Testis (tissue), 2 donors: ENCODE measurements around the gene CHCHD5.

Experiments used
- CTCF ChIP-seq, 3 experiments: fragments of 450-650 bp in 2 of 3; fragments of 200-600 bp in 1 of 3; sonication (generic) in 1 of 3; IDR thresholded peaks; one replicate each; pipeline ENCODE4 v1.5.1; 2016 to 2019; ENCODE audit warnings: antibody characterized with exemption in 3 of 3, mild to moderate bottlenecking in 2 of 3, moderate library complexity in 1 of 3
- POLR2A ChIP-seq: fragments of 450-650 bp; IDR thresholded peaks from one replicate; pipeline ENCODE4 v1.6.1; 2017; ENCODE audit warnings: antibody characterized with exemption, mild to moderate bottlenecking, moderate library complexity

DNA sequence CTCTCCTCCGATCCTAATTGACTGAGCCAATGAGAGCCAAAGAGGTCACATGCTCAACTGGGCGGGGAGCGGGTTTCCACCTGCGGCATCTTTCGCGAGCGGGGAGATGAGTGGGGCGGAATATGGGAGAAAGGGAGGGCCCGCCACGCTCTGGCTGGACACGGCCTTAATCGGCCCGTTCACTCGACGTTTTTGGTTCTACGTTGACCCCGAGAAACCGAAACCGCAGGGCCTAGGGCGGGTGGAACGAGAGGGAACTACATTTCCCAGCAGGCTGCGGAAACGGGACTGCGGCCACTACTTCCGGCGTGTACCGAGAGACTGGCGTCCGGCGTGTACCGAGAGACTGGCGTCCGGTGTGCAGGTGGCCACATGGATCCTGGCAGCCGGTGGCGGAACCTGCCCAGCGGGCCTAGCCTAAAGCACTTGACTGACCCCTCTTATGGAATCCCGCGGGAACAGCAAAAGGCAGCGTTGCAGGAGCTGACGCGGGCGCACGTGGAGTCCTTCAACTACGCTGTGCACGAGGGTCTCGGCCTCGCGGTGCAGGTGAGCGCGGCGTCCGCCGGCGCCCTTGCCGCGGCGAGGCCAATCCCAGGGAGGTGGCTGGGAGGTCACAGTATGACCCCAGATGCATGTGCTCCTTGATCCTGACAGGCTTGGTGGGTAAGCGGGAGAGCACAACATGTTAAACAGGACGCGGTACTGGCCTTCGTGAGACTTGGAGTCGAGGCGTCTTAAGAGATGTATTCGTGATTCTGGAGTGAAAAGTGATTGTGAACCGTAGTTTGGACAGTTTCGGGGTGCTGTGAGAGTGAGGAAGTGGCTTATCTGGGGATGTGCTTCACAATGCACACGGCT lies 42.1 kb upstream of the CHCHD5 start, which contains the start of gene POLR1B:
- TF ChIP-seq POLR2A (no peak), CTCF (IDR thresholded peaks at IDR 0.05) (no peak)
